Measurements from ENCODE around the gene SYDE2. TPM values are rescaled to one million over a fixed set of nuclear protein-coding genes. Genes with fewer than 3 reads are reported as not detected.

The SYDE2 gene
- total and polyA plus RNA-seq, 9 of the 15 experiments (the other 6 are each of a cell fraction or from before 2014, with no cell fraction given), result 0.39 to 8.7 (median 4.5) TPM

GRCh38 chr1:85201340-85202091 is 700 bp upstream of the SYDE2 start (continued):
- TF ChIP-seq GTF2E2 (tag; IDR thresholded peaks at IDR 0.05) (peak; percentile 85; the same call in 1 of the 2 replicates), ZNF12 (CRISPR knock-in tag; IDR thresholded peaks at IDR 0.05) (peak; percentile 80), EGR1 (conservative IDR thresholded peaks at IDR 0.05) (peak; percentile 96), ZBTB26 (CRISPR knock-in tag; IDR thresholded peaks at IDR 0.05) (no peak), KLF10 (CRISPR knock-in tag; IDR thresholded peaks at IDR 0.05) (no peak), E2F3 (CRISPR knock-in tag; IDR thresholded peaks at IDR 0.05) (no peak), GTF2B (IDR thresholded peaks at IDR 0.05; ENCODE audit: extremely low read depth, insufficient read length) (no peak), ZEB2 (IDR thresholded peaks at IDR 0.05) (no peak), PRPF4 (IDR thresholded peaks at IDR 0.05; ENCODE audit: insufficient read depth, low read depth, low read length, poor library complexity, severe bottlenecking) (no peak), NCOA6 (IDR thresholded peaks at IDR 0.05) (peak; percentile 77), JUND (IDR thresholded peaks at IDR 0.05; ENCODE audit: borderline replicate concordance, low read depth, low read length) (peak; percentile 38; the same call in 1 of the 2 replicates), JUND (tag; IDR thresholded peaks at IDR 0.05; ENCODE audit: borderline replicate concordance, low read depth, low read length) (0 out of 3 replicates have a peak, but pooled peaks have one; percentile 31), OTX1 (CRISPR knock-in tag; IDR thresholded peaks at IDR 0.05) (0 out of 2 replicates have a peak, but pooled peaks have one; percentile 4), HIVEP1 (CRISPR knock-in tag; IDR thresholded peaks at IDR 0.05) (no peak), ZNF639 (CRISPR knock-in tag; conservative IDR thresholded peaks at IDR 0.05 in 1 of 2, IDR thresholded peaks at IDR 0.05 in 1 of 2) (peak in 1 of 2 experiments; percentile 13; a peak in 1 of 4 replicates), ETV5 (CRISPR knock-in tag; IDR thresholded peaks at IDR 0.05; ENCODE audit: low read depth) (0 out of 2 replicates have a peak, but pooled peaks have one; percentile 17), GABPB1 (CRISPR knock-in tag; IDR thresholded peaks at IDR 0.05) (no peak), ZNF740 (CRISPR knock-in tag; IDR thresholded peaks at IDR 0.05) (peak; percentile 68; the same call in 1 of the 2 replicates), ZNF740 (tag; IDR thresholded peaks at IDR 0.05) (no peak), ERF (CRISPR knock-in tag; IDR thresholded peaks at IDR 0.05) (no peak), RFX5 (IDR thresholded peaks at IDR 0.05; ENCODE audit: low read depth, low read length) (no peak), HEY1 (CRISPR knock-in tag; IDR thresholded peaks at IDR 0.05; ENCODE audit: borderline replicate concordance) (no peak), HLTF (IDR thresholded peaks at IDR 0.05) (no peak), YBX1 (IDR thresholded peaks at IDR 0.05) (no peak), STAT5A (IDR thresholded peaks at IDR 0.05; ENCODE audit: borderline replicate concordance, low read length) (no peak), ZNF212 (CRISPR knock-in tag; IDR thresholded peaks at IDR 0.05) (no peak), NR2F6 (CRISPR knock-in tag; IDR thresholded peaks at IDR 0.05) (no peak)
